ENCODE data around the gene BLM. TPM values are rescaled to one million over a fixed set of nuclear protein-coding genes. Genes with fewer than 3 reads are reported as not detected.

Gene BLM
- total RNA-seq, 4 donors from 2014 or later: 1.7 to 13.2 (median 4.2) TPM

DNA sequence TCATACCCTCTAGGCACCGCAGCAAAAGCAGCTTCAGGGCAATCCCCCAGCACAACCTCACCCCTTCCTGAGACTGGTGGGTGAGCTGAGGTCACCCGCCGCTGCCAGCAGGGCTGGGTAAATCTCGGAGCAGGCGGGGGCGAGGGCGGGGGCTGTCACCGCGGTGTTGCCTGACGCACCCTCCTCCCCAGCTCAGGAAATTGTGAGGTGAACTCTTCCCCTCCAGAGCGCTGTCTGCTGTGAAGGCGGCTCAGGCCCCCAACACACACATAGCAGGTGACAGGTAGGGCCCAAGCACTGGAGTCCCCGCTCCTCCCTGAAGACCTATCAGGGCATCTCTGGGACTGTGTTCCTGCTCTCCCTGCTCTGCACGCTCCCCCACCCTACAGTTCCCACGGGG, 121.0 kb downstream of the BLM start:
- TF ChIP-seq CTCF (IDR thresholded peaks at IDR 0.05): no peak
- peak; percentile 13 for ATAC-seq (ENCODE audit: low FRiP score)
- no peak for DNase-seq (ENCODE audit: low spot score)

DNA sequence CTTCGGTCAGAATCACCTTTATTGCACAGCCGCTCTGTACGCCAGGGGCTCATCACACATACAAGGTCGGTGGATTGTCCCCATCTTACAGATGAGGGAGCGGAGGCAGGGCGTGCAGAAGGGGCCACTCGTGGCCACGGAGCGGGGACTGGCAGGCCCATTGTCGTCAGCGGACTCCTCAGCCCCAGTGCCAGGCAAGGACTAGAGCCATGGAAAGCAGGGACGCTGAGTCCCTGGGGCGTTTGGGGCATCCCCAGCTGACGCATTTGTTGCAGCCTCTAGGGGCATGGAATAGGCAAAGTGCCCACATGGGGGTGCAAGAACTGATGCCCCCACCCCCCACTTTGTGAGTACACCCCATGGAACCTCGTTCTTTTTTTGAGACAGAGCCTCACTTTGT, 121.4 kb downstream of the BLM start:
- TF ChIP-seq CTCF (IDR thresholded peaks at IDR 0.05): no peak
- DNase-seq (ENCODE audit: low spot score): no peak
- no peak for ATAC-seq (ENCODE audit: low FRiP score)

- TF ChIP-seq CTCF (IDR thresholded peaks at IDR 0.05): no peak
- no peak for ATAC-seq (ENCODE audit: low FRiP score)
- DNase-seq (ENCODE audit: low spot score): no peak
These were observed 122.3 kb downstream of the BLM start for GRCh38 chr15:90839187-90840071.

- TF ChIP-seq CTCF (IDR thresholded peaks at IDR 0.05): no peak
- DNase-seq (ENCODE audit: low spot score) (no peak), ATAC-seq (ENCODE audit: low FRiP score) (no peak)
These were observed 123.2 kb downstream of the BLM start for GRCh38 chr15:90840157-90840855.

DNA sequence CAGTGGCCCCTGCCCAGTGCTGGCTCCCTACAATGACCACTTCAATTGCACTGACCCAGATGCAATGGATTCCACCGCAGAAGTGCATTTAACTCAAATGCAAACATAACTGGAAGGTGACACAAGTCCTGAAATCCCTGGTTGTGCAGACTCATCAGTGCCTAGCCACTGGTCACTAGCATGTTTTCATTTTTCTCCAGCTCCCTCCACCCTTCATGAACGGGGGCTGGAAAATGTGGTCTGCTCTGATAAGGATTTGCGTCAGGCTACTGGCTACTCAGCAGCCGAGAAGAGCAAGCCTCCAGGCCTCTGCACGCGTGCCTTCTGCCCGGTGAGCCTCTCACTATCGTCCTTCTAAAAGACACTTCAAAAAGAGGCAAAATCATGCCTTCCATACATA, 123.8 kb downstream of the BLM start:
- DNase-seq (ENCODE audit: low spot score) (no peak), ATAC-seq (ENCODE audit: low FRiP score) (no peak)
- TF ChIP-seq CTCF (IDR thresholded peaks at IDR 0.05): no peak

DNA sequence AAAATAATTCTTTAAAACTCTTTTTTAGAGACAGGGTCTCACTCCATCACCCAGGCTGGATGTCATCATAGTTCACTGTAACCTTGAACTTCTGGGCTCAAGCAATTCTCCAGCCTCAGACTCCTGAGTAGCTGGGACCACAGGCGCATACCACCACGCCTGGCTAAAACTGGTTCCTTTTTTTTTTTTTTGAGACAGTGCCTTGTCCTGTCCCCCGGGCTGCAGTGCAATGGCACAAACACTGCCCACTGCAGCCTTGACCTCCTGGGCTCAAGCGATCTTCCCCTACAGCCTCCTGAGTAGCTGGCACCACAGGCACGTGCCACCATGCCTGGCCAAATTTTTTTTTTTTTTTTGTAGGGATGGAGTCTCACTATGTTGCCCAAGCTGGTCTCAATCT, 127.5 kb downstream of the BLM start:
- ATAC-seq (ENCODE audit: low FRiP score): no peak

More for the DNA sequence above, 127.5 kb downstream of the BLM start:
- DNase-seq (ENCODE audit: low spot score): no peak
- TF ChIP-seq CTCF (IDR thresholded peaks at IDR 0.05): no peak

All from omental fat pad (tissue), 4 donors.